Lower leg skin (tissue), 4 donors: ENCODE results near the gene ARHGAP12. TPM values are rescaled to one million over a fixed set of nuclear protein-coding genes. Genes with fewer than 3 reads are reported as not detected.

Source experiments
- DNase-seq, 2 donors: peaks; one replicate each; pipeline ENCODE4 v3.0.0-alpha.2; 2019; ENCODE audit warnings: low spot score in 2 of 2
- H3K4me3 ChIP-seq: fragments of 200-600 bp; sonication (generic); 2 replicates; pipeline ENCODE4 v1.5.1; 2017; ENCODE audit warnings: mild to moderate bottlenecking, low read depth; ENCODE audit not compliant: poor library complexity, severe bottlenecking
- POLR2A ChIP-seq, 2 donors: fragments of 450-650 bp; IDR thresholded peaks; one replicate each; pipeline ENCODE4 v1.6.1; 2016 to 2017; ENCODE audit warnings: antibody characterized with exemption in 2 of 2, mild to moderate bottlenecking in 1 of 2, moderate library complexity in 1 of 2
- WGBS, 2 donors: methylation state at CpG; one replicate each; pipeline ENCODE4 v1.1.5; 2018; 5-methylcytosine and 5-hydroxymethylcytosine counted together
- intact Hi-C: fragments of 100-400 bp; cut with DNase I; formaldehyde crosslinking; loops from one replicate; pipeline ENCODE4 v1.15.0; 2023; ENCODE audit warnings: low total_unique reads
- total RNA-seq, 4 donors: library from RNA; depleted of rRNA; stranded (reverse); fragments of >200 nt; gene quantifications; one replicate each; pipeline ENCODE4 v1.1.0, GENCODE V29; 2016
- TF ChIP-seq, protein P1 (sequence below), 3 donors: fragments of 450-650 bp; IDR thresholded peaks; one replicate each; pipeline ENCODE4 v1.5.1; 2016; ENCODE audit warnings: antibody characterized with exemption in 3 of 3, mild to moderate bottlenecking in 3 of 3, moderate library complexity in 2 of 3

The ARHGAP12 gene
- total RNA-seq, 4 donors from 2014 or later: 29.9 to 35.2 (median 31.4) TPM

DNA sequence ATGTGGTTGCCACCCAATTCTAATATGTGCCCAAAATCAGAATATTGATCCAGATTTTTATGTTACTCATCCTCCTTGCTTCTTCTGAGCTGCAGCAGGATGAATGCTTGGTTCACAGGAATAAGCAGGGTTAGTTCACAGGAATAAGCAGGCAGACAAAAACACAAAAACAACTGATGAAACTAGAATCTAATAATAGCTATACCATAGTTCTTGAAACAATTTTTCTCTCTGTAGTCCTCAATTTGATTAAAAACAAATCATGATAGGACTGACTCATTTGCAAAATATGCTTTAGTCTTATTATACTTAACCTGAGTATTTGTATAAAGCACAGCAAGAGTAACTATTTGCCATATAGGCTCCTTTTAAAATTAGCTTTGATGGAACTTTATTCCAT lies 24.4 kb upstream of the ARHGAP12 start:
- no peak overlapping the region for H3K4me3 ChIP-seq
- intact Hi-C loops: no loop called here
- DNase-seq: no peak
- TF ChIP-seq, protein P1, sequence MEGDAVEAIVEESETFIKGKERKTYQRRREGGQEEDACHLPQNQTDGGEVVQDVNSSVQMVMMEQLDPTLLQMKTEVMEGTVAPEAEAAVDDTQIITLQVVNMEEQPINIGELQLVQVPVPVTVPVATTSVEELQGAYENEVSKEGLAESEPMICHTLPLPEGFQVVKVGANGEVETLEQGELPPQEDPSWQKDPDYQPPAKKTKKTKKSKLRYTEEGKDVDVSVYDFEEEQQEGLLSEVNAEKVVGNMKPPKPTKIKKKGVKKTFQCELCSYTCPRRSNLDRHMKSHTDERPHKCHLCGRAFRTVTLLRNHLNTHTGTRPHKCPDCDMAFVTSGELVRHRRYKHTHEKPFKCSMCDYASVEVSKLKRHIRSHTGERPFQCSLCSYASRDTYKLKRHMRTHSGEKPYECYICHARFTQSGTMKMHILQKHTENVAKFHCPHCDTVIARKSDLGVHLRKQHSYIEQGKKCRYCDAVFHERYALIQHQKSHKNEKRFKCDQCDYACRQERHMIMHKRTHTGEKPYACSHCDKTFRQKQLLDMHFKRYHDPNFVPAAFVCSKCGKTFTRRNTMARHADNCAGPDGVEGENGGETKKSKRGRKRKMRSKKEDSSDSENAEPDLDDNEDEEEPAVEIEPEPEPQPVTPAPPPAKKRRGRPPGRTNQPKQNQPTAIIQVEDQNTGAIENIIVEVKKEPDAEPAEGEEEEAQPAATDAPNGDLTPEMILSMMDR (IDR thresholded peaks at IDR 0.05): no peak
- no peak for TF ChIP-seq POLR2A (IDR thresholded peaks at IDR 0.05)

DNA sequence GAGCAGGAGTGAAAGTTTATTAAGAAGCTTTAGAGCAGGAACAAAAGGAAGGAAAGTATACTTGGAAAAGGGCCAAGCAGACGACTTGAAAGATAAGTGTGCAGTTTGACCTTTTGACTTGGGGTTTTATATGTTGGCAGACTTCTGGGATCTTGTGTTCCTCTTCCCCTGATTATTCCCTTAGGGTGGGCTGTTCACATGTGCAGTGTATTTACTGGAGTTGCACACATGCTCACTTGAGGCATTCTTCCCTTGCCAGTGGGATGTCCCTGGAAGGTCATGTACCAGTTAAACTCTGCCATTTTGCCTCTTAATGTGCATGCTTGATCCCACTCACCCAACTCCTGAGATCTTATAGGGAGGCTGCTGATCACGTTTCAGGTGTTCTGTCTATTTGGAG lies 23.4 kb upstream of the ARHGAP12 start:
- DNase-seq: no peak
- H3K4me3 ChIP-seq: no peak overlapping the region
- WGBS, 2 donors: 27 to 35% methylated on average over 2 of the region's 2 CpGs
- intact Hi-C loops: no loop called here
- TF ChIP-seq, protein P1 (IDR thresholded peaks at IDR 0.05): no peak
- no peak for TF ChIP-seq POLR2A (IDR thresholded peaks at IDR 0.05)

DNA sequence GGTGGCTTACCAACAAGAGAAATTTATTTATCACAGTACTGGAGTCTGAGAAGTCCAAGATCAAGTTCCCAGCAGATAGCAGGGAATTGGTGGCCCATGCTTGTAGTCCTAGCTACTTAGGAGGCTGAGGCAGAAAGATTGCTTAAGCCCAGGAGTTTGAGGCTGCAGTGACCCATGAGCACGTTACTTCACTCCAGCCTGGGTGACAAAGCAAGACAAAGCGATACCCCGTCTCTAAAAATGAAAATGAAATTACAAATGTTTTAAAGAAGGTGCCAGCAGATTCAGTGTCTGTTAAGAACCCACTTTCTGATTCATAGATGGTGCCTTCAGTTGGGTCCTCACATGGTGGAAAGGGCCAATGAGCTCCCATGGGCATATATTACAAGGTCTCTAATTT lies 20.6 kb upstream of the ARHGAP12 start:
- H3K4me3 ChIP-seq: no peak overlapping the region
- TF ChIP-seq, protein P1 (IDR thresholded peaks at IDR 0.05): no peak
- TF ChIP-seq POLR2A (IDR thresholded peaks at IDR 0.05): no peak
- WGBS, 2 donors: 94 to 96% methylated on average over 3 of the region's 3 CpGs
- no peak for DNase-seq
- intact Hi-C loops: no loop called here

DNA sequence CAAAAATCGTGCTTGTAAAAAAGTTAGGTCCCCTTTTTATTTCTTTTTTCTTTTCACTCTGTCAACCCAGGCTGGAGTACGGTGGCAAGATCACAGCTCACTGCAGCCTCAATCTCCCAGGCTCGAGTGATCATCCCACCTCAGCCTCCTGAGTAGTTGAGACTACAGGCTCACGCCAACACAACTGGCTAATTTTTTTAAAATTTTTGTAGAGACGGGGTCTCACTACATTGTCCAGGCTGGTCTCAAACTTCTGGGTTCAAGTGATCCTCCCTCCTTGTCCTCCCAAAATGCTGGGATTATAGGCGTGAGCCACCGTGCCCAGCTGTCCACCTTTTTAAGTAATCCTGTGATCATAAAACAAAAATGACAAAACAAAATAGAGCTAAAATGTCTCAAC lies 19.4 kb upstream of the ARHGAP12 start:
- H3K4me3 ChIP-seq: no peak overlapping the region
- intact Hi-C loops: no loop called here
- TF ChIP-seq POLR2A (IDR thresholded peaks at IDR 0.05): no peak
- TF ChIP-seq, protein P1 (IDR thresholded peaks at IDR 0.05): no peak
- peak in 1 of 2 donors; percentile 76 for DNase-seq
- WGBS, 2 donors: 63 to 68% methylated on average over 7 of the region's 7 CpGs

DNA sequence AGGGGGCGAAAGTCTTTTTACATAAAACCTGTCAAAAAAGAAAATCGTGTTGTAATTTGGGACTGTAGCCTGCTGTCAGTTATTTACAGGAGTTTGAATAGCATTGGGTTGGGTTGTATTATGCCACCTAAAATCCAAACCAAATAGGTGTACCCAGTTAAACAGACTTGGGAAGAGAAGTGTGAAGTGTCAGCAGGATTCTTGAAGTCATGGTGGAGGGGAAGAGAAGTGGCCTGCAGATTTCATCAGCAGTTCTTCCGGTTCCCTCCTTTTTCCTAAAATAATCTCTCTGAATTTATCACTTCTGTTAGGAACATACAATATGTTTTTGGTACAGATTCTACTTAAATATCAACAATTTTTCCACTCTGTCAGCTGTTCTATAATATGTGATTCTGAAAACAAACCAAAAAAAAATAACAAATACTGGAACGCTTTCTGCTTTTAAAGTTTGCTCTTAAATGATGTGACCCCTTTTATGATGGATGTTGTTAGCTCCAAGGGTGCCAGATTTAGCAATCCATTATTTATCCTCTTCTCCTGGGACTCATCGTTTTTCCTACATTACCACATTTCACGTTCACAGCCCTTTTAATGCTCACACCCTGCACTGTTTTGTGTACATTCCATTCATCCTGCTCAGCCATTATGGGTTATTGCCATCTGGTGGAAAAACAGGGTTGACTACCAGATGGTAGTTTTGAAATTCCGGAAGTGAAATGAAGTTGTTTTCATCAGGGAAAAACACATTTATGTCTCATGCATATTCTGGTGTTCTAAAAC lies 18.7 kb upstream of the ARHGAP12 start:
- peak; percentile 34 to 64 for DNase-seq
- H3K4me3 ChIP-seq: no peak overlapping the region
- intact Hi-C loops: no loop called here
- TF ChIP-seq, protein P1 (IDR thresholded peaks at IDR 0.05): no peak
- no peak for TF ChIP-seq POLR2A (IDR thresholded peaks at IDR 0.05)
- 40 to 44% methylated on average over 7 of the region's 7 CpGs for WGBS, 2 donors

DNA sequence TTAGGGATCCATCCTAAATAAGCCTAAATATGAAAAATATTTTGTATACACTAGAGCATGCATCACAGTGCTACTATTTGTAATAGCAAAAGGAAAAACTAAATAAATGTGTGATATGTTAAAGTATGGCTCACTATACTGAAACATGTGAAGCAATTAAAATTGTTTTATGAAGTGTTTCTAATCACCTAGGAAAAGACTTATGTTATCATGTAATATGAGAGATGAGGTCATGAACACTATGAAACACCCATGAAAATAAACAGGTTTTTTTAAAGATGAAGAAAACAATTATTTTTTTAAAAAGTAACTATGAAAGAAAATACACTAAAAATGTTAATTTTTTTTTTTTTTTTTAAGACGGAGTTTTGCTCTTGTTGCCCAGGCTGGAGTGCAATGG lies 16.8 kb upstream of the ARHGAP12 start:
- WGBS, 2 donors: 78 to 82% methylated on average over 1 of the region's 1 CpG
- intact Hi-C loops: no loop called here
- DNase-seq: no peak

More for the DNA sequence above, 16.8 kb upstream of the ARHGAP12 start:
- TF ChIP-seq POLR2A (IDR thresholded peaks at IDR 0.05): no peak
- TF ChIP-seq, protein P1 (IDR thresholded peaks at IDR 0.05): no peak
- no peak overlapping the region for H3K4me3 ChIP-seq
